ENCODE data around the gene FAM9B. TPM values are rescaled to one million over a fixed set of nuclear protein-coding genes. Genes with fewer than 3 reads are reported as not detected.

FAM9B gene
- total RNA-seq, 1 experiment from 2014 or later: not detected

DNA sequence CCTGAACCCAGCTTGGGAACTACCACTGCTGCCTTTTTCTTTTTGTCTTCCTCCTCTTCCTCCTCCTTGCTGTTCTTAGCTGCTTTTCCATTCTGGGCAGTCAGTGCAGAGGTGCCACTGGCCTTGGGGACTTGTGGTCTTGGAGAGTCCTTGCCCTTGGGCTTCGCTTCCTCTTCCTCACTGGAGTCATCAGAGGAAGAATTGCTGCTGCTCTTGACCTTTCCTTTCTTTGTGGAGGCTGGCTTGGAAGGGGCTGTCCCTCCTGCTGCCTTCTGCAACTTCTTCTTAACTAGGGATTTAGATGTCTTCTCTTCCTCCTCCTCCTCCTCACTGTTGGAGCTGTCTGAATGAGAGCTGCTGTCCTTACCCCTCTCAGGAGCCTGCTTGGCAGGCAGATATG is 53.2 kb downstream of the FAM9B start:
- DNase-seq (ENCODE audit: low spot score): no peak

Other genes with a start within 250 kb of the FAM9B start
- gene FAM9A, start 232.7 kb downstream of the FAM9B start, total RNA-seq (2014; rRNA removed; shearing (Covaris generic)): not detected in 2 replicates

Data from A172 (cell line).